Mononuclear cell (primary cell): ENCODE results near the gene USP54. TPM values are rescaled to one million over a fixed set of nuclear protein-coding genes. Genes with fewer than 3 reads are reported as not detected.
"Not testable (repeated sequence)": the region's sequence is repeated elsewhere in the genome, so short reads cannot be mapped to it uniquely, and the experiment has no call there.

Experiments used
- H3K27me3 ChIP-seq: 2 replicates; pipeline ENCODE4 v1.6.0; 2011; ENCODE audit warnings: low read length, control low read depth; ENCODE audit not compliant: insufficient read depth
- H3K4me1 ChIP-seq: 2 replicates; pipeline ENCODE4 v1.5.1; 2011; ENCODE audit warnings: mild to moderate bottlenecking, low read length, control low read depth; ENCODE audit not compliant: insufficient read depth
- H3K4me3 ChIP-seq: 2 replicates; pipeline ENCODE4 v1.5.1; 2011; ENCODE audit warnings: mild to moderate bottlenecking, low read length, moderate library complexity
- H3K9me3 ChIP-seq: 2 replicates; pipeline ENCODE4 v1.5.1; 2011; ENCODE audit warnings: low read depth, mild to moderate bottlenecking, control low read depth, low read length
- total RNA-seq: library from RNA; depleted of rRNA; stranded (reverse); fragments of >200 nt; gene quantifications from one replicate; pipeline ENCODE4 v1.2.3, GENCODE V29; 2012

The USP54 gene
- total RNA-seq, 1 donor = 1.8 TPM

DNA sequence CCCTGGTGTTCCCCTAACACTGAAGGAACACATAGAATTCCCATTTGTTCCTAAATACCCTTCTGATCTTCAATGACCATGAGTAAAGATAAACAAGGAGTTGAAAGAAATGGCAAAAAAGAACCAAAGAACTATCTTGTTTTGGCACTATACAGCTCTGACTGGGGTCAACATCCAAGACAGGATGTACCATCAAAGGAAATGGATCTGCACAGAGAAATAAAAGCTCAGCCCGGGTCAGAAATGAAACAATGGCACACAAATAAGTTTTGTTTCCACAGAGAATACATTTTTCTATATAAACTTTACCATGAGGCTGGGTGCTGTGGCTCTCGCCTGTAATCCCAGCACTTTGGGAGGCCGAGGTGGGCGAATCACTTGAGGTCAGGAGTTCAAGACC is 18.0 kb upstream of the USP54 start:
- Histone ChIP-seq H3K4me3 (no peak overlapping the region), H3K9me3 (no peaks in the 10 kb centered on the region), H3K4me1 (no peaks in the 10 kb centered on the region), H3K27me3 (no peaks in the 10 kb centered on the region)

DNA sequence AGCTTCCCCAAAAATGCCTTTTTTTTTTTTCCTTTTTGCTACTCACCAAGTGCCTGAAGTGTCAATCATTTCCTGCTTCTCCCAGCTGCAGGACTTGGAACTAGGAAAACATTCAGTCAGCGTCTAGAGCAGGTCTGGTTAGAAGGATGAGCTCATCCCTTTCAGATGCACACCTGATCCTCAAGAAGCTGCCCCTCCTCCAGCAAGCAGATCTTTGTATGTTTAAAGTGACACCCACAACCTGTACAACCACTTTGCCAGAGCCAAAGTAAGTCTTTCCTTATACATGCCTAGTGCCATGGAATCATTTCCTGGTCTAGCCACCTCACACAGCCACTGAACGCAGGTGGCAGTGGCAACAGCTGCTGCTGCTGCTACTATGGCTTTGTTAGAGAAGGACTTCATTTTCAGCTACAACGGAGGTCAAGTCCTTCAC is 10.4 kb upstream of the USP54 start:
- Histone ChIP-seq H3K27me3 (no peaks in the 10 kb centered on the region), H3K4me3 (no peak overlapping the region), H3K4me1 (no peaks in the 10 kb centered on the region), H3K9me3 (no peaks in the 10 kb centered on the region)

DNA sequence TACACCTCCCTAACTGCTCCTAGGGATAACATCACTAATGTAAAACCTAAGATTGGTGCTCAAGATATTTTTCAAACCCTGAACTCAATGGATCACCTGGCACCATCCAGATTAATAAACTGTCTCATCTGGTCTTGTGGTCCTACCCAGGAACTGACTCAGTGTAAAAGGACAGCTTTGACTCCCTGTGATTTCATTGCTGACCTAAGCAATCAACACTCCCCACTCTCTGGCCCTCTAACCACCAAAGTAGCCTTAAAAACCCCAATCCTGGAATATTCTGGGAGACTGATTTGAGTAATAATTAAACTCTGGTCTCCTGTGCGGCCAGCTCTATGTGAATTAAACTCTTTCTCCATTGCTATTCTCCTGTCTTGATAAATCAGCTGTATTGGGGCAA is 6.2 kb upstream of the USP54 start:
- no peaks in the 10 kb centered on the region for H3K27me3 ChIP-seq
- no peak overlapping the region for H3K4me3 ChIP-seq
- H3K9me3 ChIP-seq = no peaks in the 10 kb centered on the region
- no peaks in the 10 kb centered on the region for H3K4me1 ChIP-seq

DNA sequence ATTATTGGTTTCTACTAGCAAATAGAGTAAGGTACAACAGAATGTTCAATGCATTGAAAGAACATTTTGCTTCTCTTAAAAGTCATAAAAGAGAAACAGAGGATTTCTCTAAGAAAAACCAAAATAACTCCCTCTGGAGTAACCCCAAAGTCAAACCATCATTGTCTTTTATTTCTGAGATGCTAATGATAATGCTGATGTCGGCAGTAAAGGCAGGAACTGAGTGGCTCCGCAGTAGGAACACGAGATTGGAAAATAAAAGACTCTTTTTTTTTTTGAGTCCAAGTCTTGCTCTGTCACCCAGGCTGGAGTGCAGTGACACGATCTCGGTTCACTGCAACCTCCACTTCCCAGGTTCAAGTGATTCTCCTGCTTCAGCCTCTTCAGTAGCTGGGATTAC is 2.7 kb upstream of the USP54 start:
- no peaks in the 10 kb centered on the region for H3K27me3 ChIP-seq
- peaks cover 11% of the 10 kb centered on the region for H3K4me1 ChIP-seq
- H3K4me3 ChIP-seq = no peak overlapping the region
- no peaks in the 10 kb centered on the region for H3K9me3 ChIP-seq

DNA sequence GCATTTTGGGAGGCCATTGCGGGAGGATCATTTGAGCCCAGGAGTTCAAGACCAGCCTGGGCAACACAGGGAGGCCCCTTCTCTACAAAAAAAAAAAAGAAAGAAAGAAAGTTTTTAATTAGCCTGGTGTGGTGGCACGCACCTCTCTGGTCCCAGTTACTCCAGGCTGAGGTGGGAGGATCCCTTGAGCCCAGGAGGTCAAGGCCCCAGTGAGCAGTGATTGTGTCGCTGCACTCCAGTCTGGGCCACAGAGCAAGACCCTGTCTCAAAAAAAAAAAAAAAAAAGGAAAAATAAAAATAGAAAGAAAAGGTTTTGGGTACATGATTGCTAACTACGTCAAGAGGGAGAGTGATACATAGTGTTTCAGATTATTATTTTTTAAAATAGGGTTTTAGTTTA is 2.0 kb upstream of the USP54 start:
- Histone ChIP-seq H3K9me3 (no peaks in the 10 kb centered on the region), H3K4me3 (no peak overlapping the region), H3K27me3 (no peaks in the 10 kb centered on the region), H3K4me1 (peaks cover 11% of the 10 kb centered on the region)

DNA sequence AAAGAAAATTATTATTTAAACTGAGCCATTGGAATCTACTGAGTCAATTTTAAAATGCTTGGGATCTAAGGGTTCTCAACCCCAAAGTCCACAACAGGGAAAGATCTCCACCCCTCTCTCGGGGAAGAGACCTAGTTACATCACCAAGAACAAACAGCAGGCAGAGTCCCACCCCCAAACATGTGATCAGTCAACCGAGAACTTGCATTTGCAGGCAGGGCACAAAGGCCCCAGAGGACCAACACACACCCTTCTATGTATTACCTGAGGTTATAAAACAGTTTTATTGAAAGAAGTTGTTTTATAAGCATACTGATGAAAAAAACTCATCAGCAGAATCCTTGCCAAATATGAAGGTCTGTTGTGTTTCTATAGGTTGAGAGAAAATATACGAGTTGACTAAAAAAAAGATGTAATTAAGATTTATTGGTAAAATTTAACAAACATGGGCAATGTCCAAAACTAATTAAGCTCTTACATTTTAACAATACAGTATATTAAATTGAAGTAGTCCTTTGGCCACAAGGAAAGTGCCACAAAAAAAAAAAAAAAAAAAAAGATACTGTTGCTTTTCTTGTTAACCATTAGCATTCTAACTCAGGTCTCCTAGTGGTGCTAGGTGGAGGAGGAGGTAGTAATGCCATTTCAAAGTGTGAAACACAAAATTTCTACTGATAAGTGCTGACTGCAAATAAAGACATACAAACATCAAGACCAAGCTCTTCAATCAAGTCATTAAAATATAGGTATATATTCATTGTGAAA is 975 bp upstream of the USP54 start:
- no peak overlapping the region for H3K4me3 ChIP-seq
- peaks cover 11% of the 10 kb centered on the region for H3K4me1 ChIP-seq
- H3K9me3 ChIP-seq = no peaks in the 10 kb centered on the region
- H3K27me3 ChIP-seq = no peaks in the 10 kb centered on the region

DNA sequence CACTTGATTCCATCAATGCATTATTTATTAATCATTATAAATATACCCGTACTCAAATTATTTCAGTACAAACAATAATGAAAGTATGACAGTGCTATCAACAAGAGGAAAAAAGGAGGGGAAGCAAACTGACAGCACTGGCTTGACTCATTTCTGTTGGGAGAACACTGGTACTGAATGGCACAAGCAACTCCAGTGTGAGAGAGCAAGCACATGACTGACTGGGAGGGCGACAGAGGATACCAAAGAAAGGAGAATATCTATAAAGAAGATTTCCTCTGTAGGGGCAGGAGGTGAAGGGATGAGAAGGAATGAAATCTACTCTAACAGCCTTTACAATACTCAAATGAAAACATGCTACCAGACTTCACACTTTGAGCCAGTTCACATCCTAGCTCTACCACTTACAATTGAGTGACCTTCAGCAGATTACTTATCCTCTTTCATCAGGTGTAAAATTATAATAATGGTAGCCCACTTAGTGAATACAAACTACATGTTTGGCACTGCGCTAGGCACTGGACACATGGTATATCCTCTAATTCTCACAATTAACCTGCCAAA is 1.5 kb downstream of the USP54 start:
- H3K27me3 ChIP-seq = no peaks in the 10 kb centered on the region
- H3K4me1 ChIP-seq = peaks cover 11% of the 10 kb centered on the region
- H3K4me3 ChIP-seq = no peak overlapping the region
- H3K9me3 ChIP-seq = no peaks in the 10 kb centered on the region

DNA sequence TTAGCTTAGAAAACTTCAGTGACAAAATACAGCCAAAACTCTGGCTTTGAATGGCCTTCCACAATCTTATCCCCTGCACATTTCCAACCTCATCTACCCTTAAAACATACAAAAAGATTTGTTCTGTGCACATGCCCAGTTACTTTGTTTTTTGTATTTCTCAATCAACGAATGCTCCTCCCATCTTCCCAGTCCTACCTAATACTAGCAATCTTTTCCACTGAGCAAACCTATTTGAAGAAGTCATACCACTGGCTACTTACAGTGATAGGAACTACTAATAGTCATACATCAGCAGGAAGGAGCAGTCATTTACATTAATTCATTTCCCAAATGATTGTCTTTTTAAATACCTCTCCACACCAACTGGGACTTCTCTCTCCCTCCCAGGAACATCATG is 2.5 kb downstream of the USP54 start:
- H3K4me3 ChIP-seq = no peak overlapping the region
- peaks cover 11% of the 10 kb centered on the region for H3K4me1 ChIP-seq
- H3K9me3 ChIP-seq = no peaks in the 10 kb centered on the region
- no peaks in the 10 kb centered on the region for H3K27me3 ChIP-seq

DNA sequence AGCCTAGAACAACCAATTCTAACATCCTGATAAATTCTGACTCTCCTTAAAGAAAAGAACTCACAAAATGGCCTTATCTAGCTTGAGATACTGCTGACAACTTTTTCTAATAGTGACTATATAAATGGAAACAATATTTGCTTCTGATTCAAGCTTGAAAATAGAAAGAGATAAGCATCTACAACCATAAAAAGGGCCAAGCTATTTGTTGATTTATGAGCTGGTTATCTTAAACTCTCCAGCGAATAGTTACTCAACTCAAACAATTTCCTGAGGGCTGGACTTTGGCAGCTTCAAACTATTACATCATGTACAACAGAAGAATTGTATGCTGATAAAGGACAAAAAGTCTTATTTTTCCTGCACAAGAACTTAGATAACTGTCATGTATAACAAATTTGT is 4.6 kb downstream of the USP54 start:
- H3K4me3 ChIP-seq = no peak overlapping the region
- H3K27me3 ChIP-seq = no peaks in the 10 kb centered on the region
- no peaks in the 10 kb centered on the region for H3K9me3 ChIP-seq
- H3K4me1 ChIP-seq = peaks cover 6% of the 10 kb centered on the region

DNA sequence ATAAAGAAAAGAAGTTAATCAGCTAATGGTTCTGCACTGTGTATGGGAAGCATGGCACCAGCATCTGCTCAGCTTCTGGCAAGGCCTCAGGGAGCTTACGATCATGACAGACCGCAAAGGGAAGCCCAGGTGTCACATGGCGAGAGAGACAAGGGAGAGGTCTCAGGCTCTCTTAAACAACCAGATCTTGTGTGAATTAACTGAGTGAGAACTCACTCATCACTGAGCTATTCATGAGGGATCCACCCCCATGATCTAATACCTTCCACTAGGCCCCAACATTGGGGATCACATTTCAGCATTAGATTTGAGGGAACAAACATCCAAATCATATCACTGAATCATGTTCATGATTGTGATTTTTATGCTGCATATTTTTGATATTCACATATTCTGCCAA is 5.8 kb downstream of the USP54 start:
- Histone ChIP-seq H3K4me3 (no peak overlapping the region), H3K27me3 (no peaks in the 10 kb centered on the region), H3K4me1 (no peaks in the 10 kb centered on the region), H3K9me3 (no peaks in the 10 kb centered on the region)

DNA sequence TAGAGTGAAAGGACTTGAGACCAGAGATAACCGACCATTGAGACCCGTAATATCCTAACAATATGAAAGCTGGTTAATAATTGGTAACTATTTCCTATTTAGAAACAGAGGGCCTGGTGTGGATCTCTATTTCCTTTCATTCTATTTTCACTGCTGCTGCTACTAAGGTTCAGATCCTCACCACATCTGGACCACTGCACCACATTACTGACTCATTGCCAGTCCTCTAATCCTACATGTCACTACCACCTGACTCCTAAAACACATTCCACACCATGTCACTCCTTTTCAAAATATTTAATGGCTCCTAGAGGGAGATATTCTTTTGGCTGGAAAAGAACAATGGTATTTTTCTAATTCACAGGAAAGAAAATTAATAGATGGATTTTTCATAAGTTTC is 6.4 kb downstream of the USP54 start:
- no peaks in the 10 kb centered on the region for H3K9me3 ChIP-seq
- no peak overlapping the region for H3K4me3 ChIP-seq
- H3K4me1 ChIP-seq = no peaks in the 10 kb centered on the region

DNA sequence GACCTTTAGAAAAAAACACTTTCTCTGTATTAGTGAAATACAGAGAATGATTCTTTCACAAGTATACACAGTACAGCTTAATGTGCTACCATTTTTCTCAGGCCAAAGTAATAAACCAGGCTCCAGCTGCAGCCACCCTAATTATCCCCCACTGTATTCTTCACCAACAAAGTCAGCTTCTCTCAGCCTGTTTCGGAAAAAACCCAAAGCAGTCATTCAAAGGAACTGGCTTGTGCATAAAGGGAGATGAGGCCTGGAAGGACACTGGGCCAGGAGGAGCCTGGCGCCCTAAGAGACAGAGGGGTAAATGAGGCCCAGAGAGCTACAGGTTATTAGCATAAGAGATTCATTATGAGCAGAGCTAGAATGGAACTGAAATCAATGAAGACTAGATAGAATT is 9.2 kb downstream of the USP54 start:
- Histone ChIP-seq H3K27me3 (no peaks in the 10 kb centered on the region), H3K4me1 (no peaks in the 10 kb centered on the region), H3K9me3 (no peaks in the 10 kb centered on the region), H3K4me3 (no peak overlapping the region)

More for the DNA sequence above, 6.4 kb downstream of the USP54 start:
- H3K27me3 ChIP-seq = no peaks in the 10 kb centered on the region

DNA sequence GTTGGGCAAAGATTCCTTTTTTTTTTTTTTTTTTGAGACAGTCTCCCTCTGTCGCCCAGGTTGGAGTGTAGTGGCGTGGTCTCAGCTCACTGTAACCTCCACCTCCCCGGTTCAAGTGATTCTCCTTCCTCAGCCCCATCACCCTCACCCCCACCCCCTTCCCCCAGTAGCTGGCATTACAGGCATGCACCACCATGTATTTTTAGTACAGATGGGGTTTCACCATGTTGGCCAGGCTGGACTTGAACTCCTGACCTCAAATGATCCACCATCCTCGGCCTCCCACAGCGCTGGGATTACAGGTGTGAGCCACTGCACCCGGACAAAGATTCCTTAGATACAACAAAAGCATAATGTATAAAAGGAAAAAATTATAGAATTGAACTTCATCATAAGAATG is 12.2 kb downstream of the USP54 start:
- H3K4me3 ChIP-seq, H3K27me3 ChIP-seq, H3K4me1 ChIP-seq, H3K9me3 ChIP-seq: not testable (repeated sequence)

DNA sequence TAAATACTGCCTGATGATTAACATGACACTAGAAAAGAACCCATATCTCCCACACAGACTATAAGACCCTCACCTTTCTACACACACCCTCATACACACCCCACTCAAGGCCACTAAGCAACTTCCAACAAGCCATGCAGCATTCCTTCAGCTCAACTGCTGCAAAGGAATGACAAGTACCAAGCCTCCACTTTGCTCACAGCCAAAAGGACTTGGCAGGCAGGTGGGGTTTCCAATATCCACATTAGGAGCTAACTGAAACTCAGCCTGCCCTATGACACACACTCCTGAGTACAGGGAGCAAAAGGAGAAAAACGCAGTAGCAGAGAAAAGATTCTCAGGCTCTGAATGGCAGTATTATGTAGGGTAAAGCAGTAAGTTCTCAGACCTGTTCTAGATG is 13.4 kb downstream of the USP54 start:
- Histone ChIP-seq H3K4me3 (no peak overlapping the region), H3K9me3 (no peaks in the 10 kb centered on the region), H3K4me1 (no peaks in the 10 kb centered on the region), H3K27me3 (no peaks in the 10 kb centered on the region)

DNA sequence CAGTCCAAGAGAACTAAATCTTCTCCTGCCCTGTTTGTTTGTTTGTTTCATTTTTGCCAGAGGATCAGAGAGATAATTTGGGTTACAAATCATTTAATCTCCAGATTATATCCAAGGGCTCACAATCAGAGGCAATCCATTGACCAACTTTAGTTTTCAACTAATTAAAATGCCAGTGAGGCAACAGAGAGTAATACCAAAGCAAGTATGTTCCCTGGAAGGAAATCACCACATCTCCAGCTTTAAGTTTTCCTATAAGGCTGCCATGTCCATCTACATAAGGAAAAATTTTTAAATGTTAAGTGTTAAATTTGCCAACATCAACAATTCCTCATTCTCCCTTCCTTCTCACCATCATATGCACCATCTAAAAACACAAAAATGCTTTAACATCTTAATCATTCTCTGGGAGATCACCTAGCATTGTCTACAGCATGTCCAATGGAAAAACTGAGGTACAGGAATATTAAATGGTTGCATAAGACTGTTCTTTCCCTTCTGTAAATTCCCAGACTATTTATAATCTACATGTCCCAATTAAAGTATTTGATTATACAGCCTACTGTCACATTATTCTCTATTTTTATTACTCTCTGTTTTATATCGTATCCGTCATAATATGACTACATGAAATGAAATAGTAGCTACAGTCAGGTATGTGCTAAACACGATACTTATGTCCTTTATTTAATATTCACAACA is 14.1 kb downstream of the USP54 start:
- Histone ChIP-seq H3K4me3 (no peak overlapping the region), H3K9me3 (no peaks in the 10 kb centered on the region), H3K4me1 (no peaks in the 10 kb centered on the region), H3K27me3 (no peaks in the 10 kb centered on the region)
